HL-60/S4 treated with retinoic acid at 250 ng/mL for 4 days and 3 days (cell line): ENCODE data around the gene CD276.
"Not testable (repeated sequence)": the region's sequence is repeated elsewhere in the genome, so short reads cannot be mapped to it uniquely, and the experiment has no call there.

Source experiments
- in situ Hi-C: fragments of 300-500 bp; cut with MboI; formaldehyde crosslinking; loops from 2 replicates; pipeline ENCODE4 v1.7.0; 2022; ENCODE audit warnings: low sequenced_read_pairs

The CD276 gene

GRCh38 chr15:73683257-73683776 is 866 bp upstream of the CD276 start:
- in situ Hi-C loops, result loop anchor here (25.0 kb wide), 1 partner anchor 396 kb away; no protein-coding TSS in a partner anchor

GRCh38 chr15:73684581-73685455 is 635 bp downstream of the CD276 start:
- in situ Hi-C loops, result loop anchor here (25.0 kb wide), 1 partner anchor 398 kb away; no protein-coding TSS in a partner anchor

GRCh38 chr15:73685981-73686380 is 1.8 kb downstream of the CD276 start:
- in situ Hi-C loops, result loop anchor here (25.0 kb wide), 1 partner anchor 399 kb away; no protein-coding TSS in a partner anchor

GRCh38 chr15:73686781-73687256 is 2.6 kb downstream of the CD276 start:
- in situ Hi-C loops, result loop anchor here (25.0 kb wide), 1 partner anchor 400 kb away; no protein-coding TSS in a partner anchor

- in situ Hi-C loops, result loop anchor here (25.0 kb wide), 1 partner anchor 400 kb away; no protein-coding TSS in a partner anchor
Measured at GRCh38 chr15:73687351-73687750, 3.2 kb downstream of the CD276 start.

GRCh38 chr15:73688455-73688854 is 4.3 kb downstream of the CD276 start:
- in situ Hi-C loops, result loop anchor here (25.0 kb wide), 1 partner anchor 401 kb away; no protein-coding TSS in a partner anchor

GRCh38 chr15:73691396-73691795 is 7.2 kb downstream of the CD276 start:
- in situ Hi-C loops, result loop anchor here (25.0 kb wide), 1 partner anchor 404 kb away; no protein-coding TSS in a partner anchor

- in situ Hi-C loops, result loop anchor here (25.0 kb wide), 1 partner anchor 407 kb away; no protein-coding TSS in a partner anchor
Measured at GRCh38 chr15:73694419-73694818, 10.2 kb downstream of the CD276 start.

- in situ Hi-C loops, result loop anchor here (25.0 kb wide), 1 partner anchor 409 kb away; no protein-coding TSS in a partner anchor
Measured at GRCh38 chr15:73695773-73696640, 11.8 kb downstream of the CD276 start.

GRCh38 chr15:73696641-73697001 is 12.4 kb downstream of the CD276 start:
- in situ Hi-C loops, result loop anchor here (25.0 kb wide), 1 partner anchor 409 kb away; no protein-coding TSS in a partner anchor

GRCh38 chr15:73697033-73697467 is 12.9 kb downstream of the CD276 start:
- in situ Hi-C loops, result loop anchor here (25.0 kb wide), 1 partner anchor 410 kb away; no protein-coding TSS in a partner anchor

- in situ Hi-C loops, result loop anchor here (25.0 kb wide), 1 partner anchor 412 kb away; no protein-coding TSS in a partner anchor
Measured at GRCh38 chr15:73699249-73700040, 15.3 kb downstream of the CD276 start.

- in situ Hi-C loops, result no loop called here
Measured at GRCh38 chr15:73700041-73700842, 16.1 kb downstream of the CD276 start.

- in situ Hi-C loops, result not testable (repeated sequence)
Measured at GRCh38 chr15:73702311-73703239, 18.4 kb downstream of the CD276 start.

- in situ Hi-C loops, result not testable (repeated sequence)
Measured at GRCh38 chr15:73703601-73704000, 19.4 kb downstream of the CD276 start.

- in situ Hi-C loops, result not testable (repeated sequence)
Measured at GRCh38 chr15:73704142-73704868, 20.1 kb downstream of the CD276 start.
